Measurements from ENCODE around the gene TUBB2B.

Gene TUBB2B

GRCh38 chr6:3227363-3228045 is at the start of gene TUBB2B:
TUBB2B (minus strand) TSS chr6:3227653; CDS start chr6:3227543, 110 bp downstream.
- no peak for DNase-seq (ENCODE audit: low read depth)

- DNase-seq (ENCODE audit: low read depth) = no peak
Observed at GRCh38 chr6:3277251-3277650, 49.8 kb upstream of the TUBB2B start.

- DNase-seq (ENCODE audit: low read depth) = no peak
Observed at GRCh38 chr6:3276174-3277167, 49.0 kb upstream of the TUBB2B start.

GRCh38 chr6:3273707-3274521 is 46.5 kb upstream of the TUBB2B start:
- no peak for DNase-seq (ENCODE audit: low read depth)

GRCh38 chr6:3272911-3273547 is 45.6 kb upstream of the TUBB2B start:
- DNase-seq (ENCODE audit: low read depth) = no peak

GRCh38 chr6:3271756-3272155 is 44.3 kb upstream of the TUBB2B start:
- DNase-seq (ENCODE audit: low read depth) = no peak

- no peak for DNase-seq (ENCODE audit: low read depth)
Observed at GRCh38 chr6:3270258-3270657, 42.8 kb upstream of the TUBB2B start.

GRCh38 chr6:3269281-3269975 is 42.0 kb upstream of the TUBB2B start:
- no peak for DNase-seq (ENCODE audit: low read depth)

- no peak for DNase-seq (ENCODE audit: low read depth)
Observed at GRCh38 chr6:3268680-3269079, 41.2 kb upstream of the TUBB2B start.

GRCh38 chr6:3267162-3267561 is 39.7 kb upstream of the TUBB2B start:
- no peak for DNase-seq (ENCODE audit: low read depth)

GRCh38 chr6:3266170-3266569 is 38.7 kb upstream of the TUBB2B start:
- DNase-seq (ENCODE audit: low read depth) = no peak

GRCh38 chr6:3265671-3266070 is 38.2 kb upstream of the TUBB2B start:
- no peak for DNase-seq (ENCODE audit: low read depth)

GRCh38 chr6:3264356-3264755 is 36.9 kb upstream of the TUBB2B start:
- DNase-seq (ENCODE audit: low read depth) = no peak

- no peak for DNase-seq (ENCODE audit: low read depth)
Observed at GRCh38 chr6:3263096-3263495, 35.6 kb upstream of the TUBB2B start.

GRCh38 chr6:3261921-3262320 is 34.5 kb upstream of the TUBB2B start:
- DNase-seq (ENCODE audit: low read depth) = no peak

GRCh38 chr6:3261518-3261820 is 34.0 kb upstream of the TUBB2B start:
- DNase-seq (ENCODE audit: low read depth) = no peak

- no peak for DNase-seq (ENCODE audit: low read depth)
Observed at GRCh38 chr6:3260772-3261517, 33.5 kb upstream of the TUBB2B start.

GRCh38 chr6:3260296-3260695 is 32.8 kb upstream of the TUBB2B start:
- no peak for DNase-seq (ENCODE audit: low read depth)

GRCh38 chr6:3259491-3259958 is 32.1 kb upstream of the TUBB2B start:
- DNase-seq (ENCODE audit: low read depth) = peak; percentile 14

- DNase-seq (ENCODE audit: low read depth) = peak; percentile 95
Observed at GRCh38 chr6:3258720-3259490, 31.5 kb upstream of the TUBB2B start, which contains the start of gene PSMG4. PSMG4 (plus strand) TSS chr6:3258947; CDS start chr6:3259023, 76 bp downstream.
